Measurements from ENCODE around the gene MTA2. TPM values are rescaled to one million over a fixed set of nuclear protein-coding genes. Genes with fewer than 3 reads are reported as not detected.
A peak's percentile ranks its signal among the peaks of the same experiment; 100 is the strongest.
"Not testable (repeated sequence)": the region's sequence is repeated elsewhere in the genome, so short reads cannot be mapped to it uniquely, and the experiment has no call there.

Gene MTA2
- total RNA-seq, 1 experiment from 2014 or later, result 123 TPM

DNA sequence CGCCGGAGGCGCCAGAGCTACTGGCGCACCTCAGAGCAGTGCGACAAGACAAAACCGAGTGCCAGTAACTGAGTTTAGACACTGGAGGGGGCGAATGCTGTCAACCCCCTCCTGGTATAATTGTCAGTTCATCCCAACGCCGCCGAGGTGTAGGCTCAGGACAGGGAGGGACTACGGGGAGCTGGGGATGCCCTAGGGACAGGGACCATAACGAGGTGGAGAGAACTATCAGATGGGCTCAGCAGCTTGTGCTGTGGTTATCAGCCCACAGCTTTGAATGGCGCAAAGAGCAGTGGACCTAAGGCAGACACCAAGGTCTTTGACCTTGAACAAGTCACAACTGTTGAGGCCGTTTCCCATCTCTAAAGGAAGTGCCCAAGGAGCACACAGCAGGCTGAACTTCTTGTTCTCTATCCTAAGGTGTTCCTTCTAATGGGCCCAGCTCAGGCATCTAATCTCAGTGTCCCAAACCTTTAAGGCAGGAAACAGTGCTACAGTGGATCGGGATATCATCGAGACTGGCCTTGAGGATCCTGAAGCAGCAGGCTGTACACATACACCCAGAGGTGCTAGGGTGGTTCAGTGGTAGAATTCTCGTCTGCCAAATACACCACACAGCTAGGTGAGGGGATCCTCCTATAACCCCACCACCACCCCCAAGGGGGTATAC, 9.4 kb downstream of the MTA2 start:
- no peak for DNase-seq (ENCODE audit: low read depth)

DNA sequence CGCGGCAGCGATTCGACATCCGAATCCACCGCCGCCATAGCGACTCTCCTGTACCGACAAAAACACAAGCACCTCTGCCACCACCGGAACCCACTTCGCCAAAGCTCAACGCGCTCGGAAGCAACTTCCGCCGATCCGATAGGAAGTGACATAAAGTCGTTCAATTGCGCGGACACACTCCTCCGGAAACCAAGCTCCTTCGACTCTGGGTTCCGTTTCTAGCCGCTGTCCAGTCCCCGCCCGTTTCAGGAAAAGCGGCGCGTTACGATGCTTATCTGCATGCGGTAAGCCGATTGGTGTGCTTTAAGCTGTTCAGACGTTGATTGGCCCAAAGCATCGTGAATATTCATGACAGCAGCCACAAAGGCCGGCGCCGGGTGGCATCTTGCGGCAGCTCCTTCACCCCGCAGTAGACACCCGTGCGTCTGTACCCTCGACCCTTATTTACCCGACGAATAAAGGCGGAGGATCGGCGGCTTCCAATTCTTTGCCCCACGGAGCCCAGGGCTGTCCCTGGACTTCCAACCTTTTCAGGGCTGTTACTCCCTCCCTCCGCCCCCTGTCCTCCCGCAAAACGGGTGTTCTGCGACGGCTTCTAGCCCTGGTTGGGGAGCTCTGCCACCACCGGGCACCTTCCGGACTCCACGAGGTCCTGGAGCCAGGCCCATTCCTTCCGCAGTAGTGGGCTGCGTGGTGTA, 10.1 kb downstream of the MTA2 start, which contains the start of gene TUT1:
TSS of gene TUT1 (minus strand) at position 76 of the 698 bp plus-strand sequence. CDS start at position 38, 38 bp downstream.
- peak; percentile 98 for DNase-seq (ENCODE audit: low read depth)

DNA sequence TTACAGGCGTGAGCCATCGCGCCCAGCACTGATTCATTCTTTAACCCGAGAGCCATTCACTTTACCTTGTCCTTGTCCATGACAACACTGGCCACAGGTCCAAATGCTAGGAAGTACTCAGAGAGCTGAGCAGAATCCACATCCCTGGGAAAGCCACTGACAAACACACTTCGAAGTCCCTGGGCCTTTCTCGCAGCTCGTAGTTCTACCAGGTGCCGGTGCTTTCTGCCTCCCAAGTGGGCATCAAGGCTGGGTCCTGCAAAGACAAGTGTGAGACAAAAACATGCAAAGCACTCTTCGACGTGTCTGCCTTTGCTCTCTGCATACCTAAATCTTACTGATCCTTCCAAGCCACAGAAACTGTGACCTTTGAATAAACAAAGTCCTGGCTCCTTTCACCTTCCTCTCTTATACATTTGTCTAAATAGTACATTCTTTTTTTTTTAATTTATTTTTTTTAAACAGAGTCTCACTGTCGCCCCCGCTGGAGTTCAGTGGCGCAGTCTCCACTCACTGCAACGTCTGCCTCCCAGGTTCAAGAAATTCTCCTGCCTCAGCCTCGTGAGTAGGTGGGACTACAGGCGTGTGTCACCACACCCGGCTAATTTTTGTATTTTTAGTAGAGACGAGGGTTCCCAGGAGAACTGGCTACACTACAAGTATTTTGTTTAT, 12.6 kb downstream of the MTA2 start:
- DNase-seq (ENCODE audit: low read depth), result peak; percentile 30

DNA sequence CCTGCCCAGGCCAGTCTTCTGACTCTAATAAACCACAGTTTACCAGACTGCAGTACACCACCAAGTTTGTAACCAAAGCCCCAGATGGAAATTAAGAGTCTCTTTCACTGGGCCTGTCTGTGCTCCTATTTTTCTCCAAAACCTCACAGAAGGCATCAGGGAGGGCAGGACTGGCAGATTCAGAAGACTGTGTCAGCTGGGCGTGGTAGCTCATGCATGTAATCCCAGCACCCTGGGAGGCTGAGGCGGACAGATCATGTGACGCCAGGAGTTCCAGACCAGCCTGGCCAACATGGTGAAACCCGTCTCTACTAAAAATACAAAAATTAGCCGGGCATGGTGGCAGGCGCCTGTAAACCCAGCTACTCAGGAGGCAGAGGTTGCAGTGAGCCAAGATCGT, 16.3 kb downstream of the MTA2 start:
- not testable (repeated sequence) for DNase-seq (ENCODE audit: low read depth)

DNA sequence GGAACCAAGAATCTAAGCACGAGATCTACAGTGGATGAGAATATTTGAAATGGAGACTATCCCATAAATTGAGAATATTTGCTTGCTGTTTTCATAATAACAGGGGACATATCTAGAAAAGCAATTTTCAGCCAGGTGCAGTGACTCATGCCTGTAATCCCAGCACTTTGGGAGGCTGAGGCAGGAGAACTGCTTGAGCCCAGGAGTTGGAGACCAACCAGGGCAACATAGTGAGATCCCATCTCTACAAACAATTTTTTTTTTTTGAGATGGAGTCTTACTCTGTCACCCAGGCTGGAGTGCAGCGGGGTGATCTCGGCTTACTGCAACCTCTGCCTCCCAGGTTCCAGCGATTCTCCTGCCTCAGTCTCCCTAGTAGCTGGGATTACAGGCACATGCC, 19.9 kb downstream of the MTA2 start:
- DNase-seq (ENCODE audit: low read depth), result not testable (repeated sequence)

DNA sequence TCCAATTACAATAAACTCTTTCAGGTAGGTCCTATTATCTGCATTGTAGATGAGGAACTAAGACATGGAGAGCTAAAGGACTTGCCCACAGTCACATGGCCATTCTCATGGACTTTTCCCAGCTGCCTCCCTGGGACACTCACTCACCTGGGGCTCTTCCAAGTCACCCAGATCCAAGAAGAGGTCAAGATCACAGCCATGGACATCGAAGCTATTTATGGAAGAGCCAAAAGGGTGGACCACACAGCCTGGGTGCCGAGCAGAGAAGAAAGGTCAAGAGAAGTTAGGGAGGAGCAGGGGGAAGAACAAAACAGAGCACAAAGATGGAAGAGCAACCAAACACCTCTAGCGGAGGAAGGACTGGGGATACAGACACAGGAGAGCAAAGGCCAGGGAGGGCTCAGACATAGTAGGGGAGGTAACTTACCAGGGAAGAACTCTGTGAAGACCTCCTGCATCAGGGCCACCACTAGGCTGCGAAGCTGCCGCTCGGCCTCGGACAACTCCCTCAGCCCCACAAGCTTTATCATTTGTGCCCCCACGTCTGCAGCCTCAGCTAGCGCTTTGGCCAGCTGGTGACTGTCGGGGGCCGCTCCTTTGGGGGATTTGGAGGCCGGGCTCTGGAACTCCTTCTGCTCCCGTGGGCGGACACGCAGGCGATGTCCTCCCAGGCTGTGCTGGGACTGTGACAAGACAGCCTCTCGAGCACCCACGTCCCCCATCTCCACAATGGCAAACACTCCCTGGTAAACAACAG, 20.5 kb downstream of the MTA2 start:
- no peak for DNase-seq (ENCODE audit: low read depth)

DNA sequence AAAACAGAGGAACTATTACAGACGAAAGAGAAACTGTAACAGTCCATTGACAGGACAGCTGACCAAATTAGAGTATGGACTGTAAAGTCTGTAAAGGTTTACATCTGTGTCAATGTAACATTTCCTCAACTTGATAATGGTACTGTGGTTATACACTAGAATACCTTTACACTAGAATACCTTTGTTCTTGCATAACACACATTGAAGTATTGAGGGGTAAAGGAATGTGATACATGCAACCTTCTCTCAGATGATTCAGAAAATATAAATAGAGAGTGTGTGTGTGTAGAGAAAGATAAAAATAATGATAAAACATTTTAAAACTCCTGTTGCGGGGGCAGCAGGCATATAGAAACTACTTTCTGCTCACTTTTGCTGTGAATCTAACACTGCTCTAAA, 22.4 kb downstream of the MTA2 start:
- no peak for DNase-seq (ENCODE audit: low read depth)

DNA sequence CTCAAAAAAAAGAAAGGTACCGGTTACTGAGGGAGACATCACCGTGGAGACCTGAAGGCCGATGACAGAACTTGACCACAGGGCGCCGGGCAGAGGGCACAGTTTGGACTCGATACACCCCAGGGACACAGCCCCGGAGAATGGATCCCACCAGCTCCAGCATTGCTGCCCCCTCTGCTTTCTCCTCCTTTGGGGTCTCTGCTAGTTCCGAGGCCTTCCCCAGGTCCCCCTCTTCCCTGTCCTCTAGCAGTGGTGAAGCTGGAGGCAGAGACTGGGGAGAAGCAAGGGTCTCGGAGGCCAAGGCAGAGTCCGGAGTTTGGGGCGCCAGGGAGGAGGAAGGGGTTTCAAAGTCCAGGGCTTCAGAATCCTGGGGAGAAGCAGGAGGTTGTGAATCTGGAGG, 23.1 kb downstream of the MTA2 start:
- DNase-seq (ENCODE audit: low read depth), result no peak

DNA sequence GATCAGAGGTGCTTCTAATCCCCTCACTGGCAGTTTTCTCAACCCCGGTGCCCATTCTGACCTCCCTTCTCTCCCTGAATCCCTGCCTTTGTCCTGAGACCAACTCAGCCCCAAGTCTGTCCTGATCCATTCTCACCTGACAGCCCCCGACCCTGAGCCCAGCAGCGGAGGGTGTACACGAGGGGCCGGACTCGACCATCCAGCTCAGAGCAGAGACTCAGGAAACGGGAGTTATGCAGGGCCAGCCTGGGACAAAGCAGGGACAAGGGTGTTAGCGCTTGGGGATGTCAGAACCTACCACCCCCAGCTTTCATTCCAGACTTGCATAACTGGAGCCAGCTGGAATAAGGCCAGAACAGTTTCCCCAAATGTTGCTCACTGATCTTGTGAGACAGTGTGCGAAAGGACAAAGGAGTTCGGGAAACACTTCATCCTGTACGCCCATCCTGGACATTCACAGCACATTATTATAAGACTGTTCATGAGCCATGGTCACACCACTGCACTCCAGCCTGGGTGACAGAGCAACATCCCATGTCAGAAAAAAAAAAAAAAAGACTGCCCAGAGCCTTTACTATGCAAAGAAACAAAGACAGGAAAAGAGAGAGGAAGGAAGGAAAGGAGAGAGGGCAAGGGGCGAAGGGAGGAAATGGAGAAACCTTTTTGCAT, 24.5 kb downstream of the MTA2 start:
- DNase-seq (ENCODE audit: low read depth), result no peak

DNA sequence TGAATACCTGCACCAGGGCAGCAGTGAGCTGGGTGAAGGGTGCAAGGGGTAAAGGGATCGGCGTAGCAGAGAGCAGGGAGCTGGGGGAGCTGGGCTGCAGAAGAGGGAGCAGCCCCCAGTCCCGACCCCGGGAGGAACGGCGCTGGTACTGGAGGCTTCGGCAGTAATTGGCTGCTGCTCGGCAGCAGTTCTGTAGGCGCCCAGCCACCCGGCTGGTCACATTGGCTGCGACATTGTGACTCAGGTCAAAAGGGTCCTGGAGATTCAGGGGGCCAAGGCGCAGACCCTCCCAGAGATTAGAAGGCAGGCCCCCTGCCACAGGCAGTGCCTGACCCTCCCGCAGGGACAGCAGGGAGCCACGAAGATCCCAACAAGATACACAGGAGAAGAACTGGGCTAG, 25.8 kb downstream of the MTA2 start:
- DNase-seq (ENCODE audit: low read depth), result no peak

DNA sequence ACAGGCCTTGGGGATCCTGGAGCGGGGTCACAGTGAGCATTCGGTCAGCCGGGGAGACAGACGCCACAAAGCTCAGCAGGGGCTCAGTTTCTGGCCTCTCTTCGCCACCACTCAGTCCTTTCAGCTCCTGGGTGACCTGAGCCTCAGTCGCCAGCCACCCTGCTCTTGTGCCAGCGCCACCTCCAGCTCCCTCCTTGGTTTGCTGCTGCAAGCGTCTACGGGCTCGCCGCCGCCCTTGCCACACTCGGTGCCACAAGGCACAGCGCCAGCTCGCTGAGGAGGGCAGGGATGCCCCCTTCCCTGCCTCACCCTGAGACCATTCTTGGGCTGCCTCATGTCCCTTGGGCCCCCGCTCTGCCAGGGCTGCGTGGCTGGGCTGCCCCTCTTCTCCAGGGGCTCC, 26.5 kb downstream of the MTA2 start:
- peak; percentile 13 for DNase-seq (ENCODE audit: low read depth)

DNA sequence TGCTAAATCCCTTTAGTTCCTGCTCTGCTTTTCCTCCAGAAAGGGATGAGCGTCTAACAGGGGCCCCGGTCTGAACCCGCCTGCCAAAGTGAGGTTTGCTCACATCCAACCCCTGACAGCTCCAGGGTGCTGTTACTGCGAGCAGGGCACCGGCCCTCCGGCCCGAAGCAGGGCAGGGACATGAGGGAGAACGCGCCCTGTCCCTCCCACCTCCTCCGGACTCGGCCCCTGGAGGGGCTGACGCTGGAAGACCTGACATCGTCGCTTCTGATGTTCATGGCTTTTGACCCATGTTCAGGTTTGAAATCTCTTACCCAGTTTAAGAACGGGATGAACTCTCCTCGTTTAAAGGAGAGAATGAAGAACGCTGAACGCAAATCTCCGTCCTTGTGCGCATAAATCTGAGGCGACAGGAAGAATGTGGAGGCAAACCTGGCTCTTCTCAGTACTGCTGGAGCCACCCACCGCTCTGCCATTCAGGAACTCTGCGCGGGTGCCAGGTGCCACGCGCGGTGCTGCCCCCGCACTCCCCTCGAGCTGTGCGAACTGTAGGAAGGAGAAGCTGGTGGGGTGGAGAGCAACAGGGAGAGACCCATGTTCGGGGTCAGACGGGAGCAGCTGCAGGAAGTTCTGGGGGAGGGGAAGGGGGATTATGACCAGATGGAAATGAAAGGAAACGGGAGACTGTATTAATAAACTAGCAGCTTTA, 27.1 kb downstream of the MTA2 start:
- peak; percentile 27 for DNase-seq (ENCODE audit: low read depth)

DNA sequence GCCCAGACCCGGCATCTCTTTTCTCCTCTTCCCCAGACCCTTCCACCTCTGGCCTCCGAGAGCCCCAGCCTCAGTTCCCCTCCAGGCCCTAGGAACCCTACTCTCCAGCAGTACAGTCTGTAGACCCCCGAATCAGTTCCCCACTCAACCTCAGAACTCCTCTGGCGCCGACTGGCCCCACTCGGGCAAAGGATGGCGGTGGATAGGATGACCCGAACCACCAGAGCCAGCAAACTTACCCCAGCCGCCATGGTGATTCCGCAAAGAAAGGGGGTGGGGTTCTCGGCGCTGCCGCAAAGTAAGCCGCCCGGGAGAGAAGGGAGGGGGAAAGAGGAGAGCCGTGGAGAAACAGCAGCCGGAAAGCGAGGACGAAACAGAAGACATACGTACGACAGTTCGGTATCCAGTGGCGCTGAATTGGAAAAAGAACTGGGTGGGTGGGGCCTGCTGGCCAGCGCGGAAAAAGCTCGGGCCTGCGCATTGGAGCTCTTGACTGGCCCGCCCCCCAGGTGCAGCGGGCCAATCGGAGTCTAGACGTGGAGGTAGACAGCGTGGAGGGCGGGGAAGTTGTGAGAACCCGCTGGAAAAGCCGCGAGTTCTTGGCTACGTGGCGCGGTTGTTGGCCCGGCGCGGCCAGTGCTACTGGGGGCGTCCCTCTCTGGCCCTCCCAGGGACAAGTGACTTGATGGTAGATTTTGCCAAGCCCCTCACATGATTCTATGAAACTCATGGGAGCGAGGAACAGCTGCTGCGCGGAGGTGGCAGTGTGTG, 27.9 kb downstream of the MTA2 start, which contains the start of gene EEF1G:
TSS of gene EEF1G (minus strand) at position 300 of the 771 bp plus-strand sequence. CDS start at position 251, 49 bp downstream.
- peak; percentile 99 for DNase-seq (ENCODE audit: low read depth)

DNA sequence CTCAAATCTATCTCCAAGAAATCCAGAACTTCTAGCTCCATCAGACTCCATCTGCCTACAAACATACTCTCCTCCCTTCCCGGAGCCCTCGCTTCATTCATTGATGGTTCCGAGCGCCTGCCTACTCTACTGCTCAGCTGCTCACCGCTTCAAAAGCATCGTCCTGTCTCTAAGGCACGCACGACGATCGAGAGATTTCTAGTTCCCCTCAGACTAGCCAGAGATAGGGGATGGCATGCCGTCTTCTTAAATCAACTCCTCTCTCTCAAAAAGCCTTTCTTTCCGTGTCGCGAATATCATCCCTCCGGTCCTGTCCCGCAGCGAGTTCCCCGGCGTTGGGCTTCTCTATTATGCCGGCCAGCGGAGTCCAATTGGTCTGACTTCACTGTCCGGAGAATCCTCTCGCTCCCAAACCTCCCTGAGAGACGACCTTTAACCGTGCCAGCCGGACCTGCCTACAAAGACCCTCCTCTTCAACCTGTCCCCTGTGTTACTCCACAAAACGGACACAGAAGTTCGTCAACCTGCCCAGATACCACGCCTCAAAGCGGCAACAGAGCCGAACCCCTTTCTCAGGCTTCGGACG, 28.6 kb downstream of the MTA2 start:
- no peak for DNase-seq (ENCODE audit: low read depth)

DNA sequence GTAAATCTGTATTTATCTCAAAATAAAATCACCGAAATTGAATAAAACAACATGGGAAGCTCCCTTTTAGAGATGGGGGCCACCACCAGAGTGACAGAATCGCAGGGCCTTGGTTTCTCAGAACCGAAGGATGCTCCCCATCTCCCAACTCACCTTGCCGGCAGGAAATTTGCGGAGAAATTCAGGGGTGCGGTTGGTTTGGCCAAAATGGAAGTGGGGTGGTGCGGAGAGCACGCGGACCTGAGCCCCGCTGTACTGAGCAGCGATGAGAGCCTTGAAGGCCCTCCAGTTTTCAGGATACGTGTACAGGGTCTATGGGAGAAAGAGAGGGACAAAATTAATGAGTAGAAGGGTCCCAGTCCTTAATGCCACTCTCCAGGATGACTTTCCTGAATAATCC, 29.2 kb downstream of the MTA2 start:
- DNase-seq (ENCODE audit: low read depth), result no peak

DNA sequence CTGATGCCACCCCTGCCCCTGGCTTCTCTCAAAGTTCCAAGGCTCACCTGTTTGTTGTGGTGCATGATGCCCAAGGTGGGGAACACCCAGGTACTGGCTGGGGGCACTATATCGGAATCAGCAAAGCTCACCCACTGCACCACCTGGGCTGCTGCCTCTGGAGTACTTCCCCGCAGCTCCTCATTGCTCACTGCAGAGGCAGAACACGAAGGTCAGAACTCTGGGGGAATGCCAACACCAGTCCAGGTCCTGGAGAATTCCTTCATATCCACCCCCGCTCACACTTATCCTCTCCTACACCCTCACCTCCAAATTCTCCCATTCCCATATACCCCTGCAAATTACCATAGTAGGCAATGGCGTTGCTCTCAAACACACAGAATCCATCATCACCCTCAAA, 30.2 kb downstream of the MTA2 start:
- DNase-seq (ENCODE audit: low read depth), result not testable (repeated sequence)

DNA sequence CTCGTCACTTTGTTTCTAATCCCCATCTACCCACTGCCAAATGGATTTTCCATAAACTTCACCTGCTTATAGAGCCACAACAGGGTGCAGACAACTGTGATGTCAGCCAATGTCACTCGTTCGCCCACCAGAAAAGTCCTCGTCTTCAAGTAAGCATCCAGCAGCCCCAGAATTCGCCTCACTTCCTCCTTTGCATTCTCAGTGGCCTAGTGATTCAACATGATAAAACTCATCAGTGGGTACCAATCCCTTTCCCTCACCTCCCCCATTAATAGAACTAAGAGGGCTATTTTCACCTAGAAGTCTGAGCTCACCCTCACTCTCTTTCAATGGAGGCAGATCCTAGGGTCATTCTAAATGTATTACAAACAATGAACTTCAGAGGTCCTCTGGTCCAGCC, 30.8 kb downstream of the MTA2 start:
- DNase-seq (ENCODE audit: low read depth), result not testable (repeated sequence)

DNA sequence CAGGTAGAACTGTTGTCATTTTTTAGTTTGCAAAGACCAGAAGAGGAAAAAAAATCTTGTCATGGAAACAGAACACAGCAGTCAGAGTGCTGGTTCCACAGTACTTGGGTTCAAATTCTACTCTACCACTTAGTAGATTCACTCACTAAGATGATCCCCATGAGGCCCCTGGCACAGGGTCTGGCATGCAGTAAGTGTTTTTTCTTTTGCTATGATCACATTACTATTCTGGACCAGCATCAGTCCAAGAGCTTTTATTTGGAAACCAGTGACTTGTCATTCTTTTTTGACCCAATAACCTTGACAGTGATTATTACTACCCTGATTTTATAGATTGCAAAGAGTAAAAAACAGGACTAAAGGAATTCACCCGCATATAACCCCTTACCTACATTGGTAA, 32.1 kb downstream of the MTA2 start:
- no peak for DNase-seq (ENCODE audit: low read depth)

DNA sequence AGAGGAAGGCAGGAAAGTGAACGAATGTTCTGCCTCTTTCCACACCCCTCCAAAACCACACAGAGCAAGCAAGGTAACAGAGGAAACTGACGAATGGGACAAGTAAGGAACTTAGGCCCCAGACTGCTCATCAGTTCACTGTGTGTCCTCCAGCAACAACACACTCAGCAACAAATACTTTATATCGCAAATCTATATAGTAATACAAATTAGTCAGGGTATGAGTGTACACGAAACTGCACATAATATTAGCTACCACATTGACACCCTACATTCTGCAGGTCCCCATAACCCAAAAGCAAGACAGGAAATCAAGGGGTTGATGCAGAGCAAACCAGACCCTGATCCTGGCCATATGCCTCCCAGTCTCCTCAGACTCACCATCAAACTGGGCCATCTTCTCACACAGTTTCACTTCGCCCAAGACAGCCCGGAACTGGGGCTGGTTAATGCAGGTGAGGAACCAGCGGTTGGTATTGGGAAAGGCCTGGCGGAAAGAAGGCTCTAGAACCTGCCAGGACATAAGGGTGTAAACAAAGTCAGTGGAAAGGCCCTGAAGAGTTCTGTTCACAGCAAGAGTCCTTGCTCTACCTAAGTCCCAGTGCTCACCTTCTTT, 34.5 kb downstream of the MTA2 start:
- DNase-seq (ENCODE audit: low read depth), result no peak

All from Daoy (cell line).